ENCODE data around the gene NTSR2.

GRCh38 chr2:11719230-11719977, 49.4 kb upstream of the NTSR2 start:
- no peak for TF ChIP-seq POLR2AphosphoS5 (IDR thresholded peaks at IDR 0.05)
- TF ChIP-seq CTCF (IDR thresholded peaks at IDR 0.05): no peak
- TF ChIP-seq POLR2A (IDR thresholded peaks at IDR 0.05): no peak
